K562 (cell line): Measurements from ENCODE around the gene RELL2. TPM values are rescaled to one million over a fixed set of nuclear protein-coding genes. Genes with fewer than 3 reads are reported as not detected.
A peak's percentile ranks its signal among the peaks of the same experiment; 100 is the strongest.

Experiments used
- CBX5 ChIP-seq: IDR thresholded peaks from 2 replicates; pipeline ENCODE4 v1.6.1; 2014; ENCODE audit warnings: low read depth, borderline replicate concordance
- CLOCK ChIP-seq: fragments of 250-450 bp; sonication (Bioruptor Pico); IDR thresholded peaks from 2 replicates; pipeline ENCODE4 v1.4.0; 2020; ENCODE audit warnings: mild to moderate bottlenecking, moderate library complexity, borderline replicate concordance
- CREM ChIP-seq: IDR thresholded peaks from 2 replicates; pipeline ENCODE4 v1.6.1; 2014; ENCODE audit warnings: antibody characterized with exemption, low read depth
- E2F3 ChIP-seq: fragments of 250-450 bp; sonication (Bioruptor Pico); IDR thresholded peaks from 2 replicates; pipeline ENCODE4 v1.4.0; 2020; ENCODE audit warnings: mild to moderate bottlenecking
- FUS ChIP-seq: fragments of 200-400 bp; formaldehyde crosslinking; optimal IDR thresholded peaks from 2 replicates; pipeline ENCODE3; 2017; ENCODE audit warnings: low read depth, low read length
- GABPB1 ChIP-seq: sonication (generic); formaldehyde crosslinking; IDR thresholded peaks from 2 replicates; pipeline ENCODE4 v1.8.0; 2022; ENCODE audit warnings: mild to moderate bottlenecking, missing genetic modification reagents
- HDAC3 ChIP-seq: fragments of 450-650 bp; IDR thresholded peaks from 2 replicates; pipeline ENCODE4 v1.6.1; 2018; ENCODE audit warnings: borderline replicate concordance, mild to moderate bottlenecking, moderate library complexity; ENCODE audit not compliant: partially characterized antibody
- HMBOX1 ChIP-seq: sonication (generic); IDR thresholded peaks from 2 replicates; pipeline ENCODE4 v1.6.1; 2016
- HOXB6 ChIP-seq: fragments of 250-450 bp; sonication (Bioruptor Pico); IDR thresholded peaks from 2 replicates; pipeline ENCODE4 v1.5.1; 2022; ENCODE audit warnings: mild to moderate bottlenecking, borderline replicate concordance
- JUNB ChIP-seq: fragments of 450-650 bp; formaldehyde crosslinking; conservative IDR thresholded peaks from 2 replicates; pipeline ENCODE4 v1.4.0; 2020; ENCODE audit warnings: mild to moderate bottlenecking
- NR2C2 ChIP-seq, 2 experiments: fragments of 200-800 bp in 1 of 2; sonication (Bioruptor generic) in 1 of 2; sonication (generic) in 1 of 2; formaldehyde crosslinking in 1 of 2; IDR thresholded peaks; 2 replicates each; pipeline versions ENCODE4 v1.6.1 to v1.8.0; 2016 to 2022; ENCODE audit warnings: mild to moderate bottlenecking in 1 of 2, missing compliant biosample characterization in 1 of 2, missing genetic modification characterization in 1 of 2, missing genetic modification reagents in 1 of 2
- PRMT5 ChIP-seq: sonication (generic); formaldehyde crosslinking; IDR thresholded peaks from 2 replicates; pipeline ENCODE4 v1.5.0; 2020; ENCODE audit warnings: missing genetic modification reagents
- RFX5 ChIP-seq: IDR thresholded peaks from 2 replicates; pipeline ENCODE4 v1.6.1; 2011; ENCODE audit warnings: low read depth, mild to moderate bottlenecking, improper control_type of control experiment, low read length
- SAFB2 ChIP-seq: fragments of 200-400 bp; formaldehyde crosslinking; IDR thresholded peaks from 2 replicates; pipeline ENCODE4 v1.6.1; 2018; ENCODE audit warnings: borderline replicate concordance, low read length, low read depth, moderate library complexity; ENCODE audit not compliant: severe bottlenecking
- SMARCA4 ChIP-seq: fragments of 450-650 bp; IDR thresholded peaks from 2 replicates; pipeline ENCODE4 v1.6.1; 2016
- STAG1 ChIP-seq: sonication (generic); formaldehyde crosslinking; IDR thresholded peaks from 2 replicates; pipeline ENCODE4 v1.5.0; 2020; ENCODE audit warnings: missing genetic modification reagents, borderline replicate concordance
- TAF7 ChIP-seq: fragments of 450-650 bp; IDR thresholded peaks from 2 replicates; pipeline ENCODE4 v1.6.1; 2016; ENCODE audit warnings: missing genetic modification characterization, missing compliant biosample characterization
- TCF15 ChIP-seq: fragments of 250-450 bp; sonication (Bioruptor Pico); IDR thresholded peaks from 2 replicates; pipeline ENCODE4 v1.8.0; 2022; ENCODE audit warnings: moderate library complexity, mild to moderate bottlenecking, inconsistent platforms
- TFAM ChIP-seq: fragments of 250-450 bp; sonication (Bioruptor Pico); conservative IDR thresholded peaks from 2 replicates; pipeline ENCODE4 v1.5.0; 2021; ENCODE audit warnings: mild to moderate bottlenecking, moderate library complexity
- ZNF41 ChIP-seq: fragments of 250-450 bp; sonication (Bioruptor Pico); conservative IDR thresholded peaks from 2 replicates; pipeline ENCODE4 v1.4.0; 2020; ENCODE audit warnings: mild to moderate bottlenecking
- ZNF445 ChIP-seq: fragments of 250-450 bp; sonication (Bioruptor Pico); IDR thresholded peaks from 2 replicates; pipeline ENCODE4 v1.4.0; 2020; ENCODE audit warnings: low read depth, mild to moderate bottlenecking, moderate library complexity
- ZNF586 ChIP-seq: fragments of 450-650 bp; formaldehyde crosslinking; conservative IDR thresholded peaks from 2 replicates; pipeline ENCODE4 v1.4.0; 2020; ENCODE audit warnings: mild to moderate bottlenecking, moderate library complexity
- ZNF699 ChIP-seq: fragments of 250-450 bp; sonication (Bioruptor Pico); IDR thresholded peaks from 2 replicates; pipeline ENCODE4 v1.8.0; 2021; ENCODE audit warnings: mild to moderate bottlenecking, moderate library complexity; ENCODE audit not compliant: insufficient replicate concordance
- ZNF740 ChIP-seq, 3 experiments: fragments of 200-800 bp in 1 of 3; sonication (Bioruptor generic) in 1 of 3; sonication (generic) in 1 of 3; formaldehyde crosslinking in 1 of 3; IDR thresholded peaks; 2 replicates each; pipeline versions ENCODE4 v1.6.1 to v1.8.0; 2016 to 2022; ENCODE audit warnings: mild to moderate bottlenecking in 2 of 3, missing compliant biosample characterization in 2 of 3, missing genetic modification characterization in 2 of 3, missing genetic modification reagents in 1 of 3
- polyA plus RNA-seq, 8 experiments: library from polyadenylated mRNA; depleted of rRNA in 4 of 8; stranded (reverse) in 5 of 8; unstranded in 3 of 8; fragments of >200 nt; fragmentation: Nextera tagmentation in 2 of 8; fragmentation: Illumina TruSeq in 1 of 8; extraction: Ambion mirVana in 2 of 8; extraction: Trizol in 1 of 8; gene quantifications; 2 replicates each; pipeline versions ENCODE4 v1.2.1 to v1.2.3, GENCODE V29; 2011 to 2014; ENCODE audit warnings: inconsistent platforms in 1 of 8, missing spikeins in 1 of 8
- total RNA-seq, 7 experiments: library from RNA; depleted of rRNA in 6 of 7; stranded (reverse); fragments of >200 nt in 6 of 7; fragmentation: Illumina TruSeq in 2 of 7; extraction: Trizol in 2 of 7; gene quantifications; 2 replicates each; pipeline versions ENCODE4 v1.2.1 to v1.2.3, GENCODE V29; 2011 to 2021; ENCODE audit warnings: low replicate concordance in 1 of 7

The RELL2 gene
- total and polyA plus RNA-seq, 9 of the 15 experiments (the other 6 are each of a cell fraction or from before 2014, with no cell fraction given), result 0.06 to 36.0 (median 14.3) TPM

- TF ChIP-seq ZNF740 (CRISPR knock-in tag; IDR thresholded peaks at IDR 0.05) (no peak), ZNF740 (tag; IDR thresholded peaks at IDR 0.05) (no peak), TFAM (no peak), JUNB (no peak), TAF7 (tag) (no peak), GABPB1 (CRISPR knock-in tag) (peak; percentile 75), TCF15 (CRISPR knock-in tag) (no peak), ZNF445 (CRISPR knock-in tag) (no peak), STAG1 (CRISPR knock-in tag) (no peak), CBX5 (no peak), HDAC3 (no peak), CREM (no peak; the same call in 1 of the 2 replicates), E2F3 (CRISPR knock-in tag) (no peak), PRMT5 (CRISPR knock-in tag) (no peak), RFX5 (no peak), ZNF586 (CRISPR knock-in tag) (no peak), HOXB6 (CRISPR knock-in tag) (no peak), ZNF41 (CRISPR knock-in tag) (no peak), SMARCA4 (no peak; the same call in 1 of the 2 replicates), NR2C2 (CRISPR knock-in tag; IDR thresholded peaks at IDR 0.05) (no peak), NR2C2 (tag; IDR thresholded peaks at IDR 0.05) (0 out of 2 replicates have a peak, but pooled peaks have one; percentile 65), HMBOX1 (no peak), SAFB2 (no peak), CLOCK (CRISPR knock-in tag) (no peak), ZNF699 (CRISPR knock-in tag) (no peak), FUS (no peak)
Measured at GRCh38 chr5:141618030-141618803, 18.6 kb upstream of the RELL2 start (continued).
